ENCODE data around the gene SNN. TPM values are rescaled to one million over a fixed set of nuclear protein-coding genes. Genes with fewer than 3 reads are reported as not detected.

Gene SNN
- total RNA-seq, 1 donor from 2014 or later: 28.3 TPM

- no peak for ATAC-seq (ENCODE audit: poor library complexity)
- intact Hi-C loops (cut with DNase I): no loop called here
- no peak for DNase-seq
These were observed 6.7 kb downstream of the SNN start for GRCh38 chr16:11674818-11675560.

- DNase-seq: peak; percentile 64
- intact Hi-C loops (cut with DNase I): no loop called here
- peak; percentile 38 for ATAC-seq (ENCODE audit: poor library complexity)
These were observed 7.6 kb downstream of the SNN start for GRCh38 chr16:11675561-11676511.

DNA sequence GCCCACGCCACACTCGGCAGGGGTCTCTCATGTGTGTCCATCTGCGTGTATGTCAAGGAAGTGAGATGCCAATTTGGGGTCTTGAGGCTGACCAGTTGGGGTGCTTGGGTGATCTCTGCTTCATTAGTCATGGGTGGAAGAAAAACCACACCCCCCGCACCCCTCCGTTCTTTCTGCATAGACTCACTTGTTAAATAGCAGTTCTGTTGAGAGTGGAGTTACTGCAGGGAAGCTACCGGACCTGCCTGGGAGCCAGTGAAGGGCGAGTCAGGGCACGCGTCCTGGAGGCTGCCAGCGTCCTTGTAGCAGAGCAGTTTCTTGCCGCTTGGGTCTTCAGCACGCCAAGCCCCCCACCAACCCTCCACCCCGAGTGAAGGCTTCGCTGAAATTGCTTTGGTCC is 8.5 kb downstream of the SNN start:
- ATAC-seq (ENCODE audit: poor library complexity) (no peak), DNase-seq (no peak)
- intact Hi-C loops (cut with DNase I): no loop called here

DNA sequence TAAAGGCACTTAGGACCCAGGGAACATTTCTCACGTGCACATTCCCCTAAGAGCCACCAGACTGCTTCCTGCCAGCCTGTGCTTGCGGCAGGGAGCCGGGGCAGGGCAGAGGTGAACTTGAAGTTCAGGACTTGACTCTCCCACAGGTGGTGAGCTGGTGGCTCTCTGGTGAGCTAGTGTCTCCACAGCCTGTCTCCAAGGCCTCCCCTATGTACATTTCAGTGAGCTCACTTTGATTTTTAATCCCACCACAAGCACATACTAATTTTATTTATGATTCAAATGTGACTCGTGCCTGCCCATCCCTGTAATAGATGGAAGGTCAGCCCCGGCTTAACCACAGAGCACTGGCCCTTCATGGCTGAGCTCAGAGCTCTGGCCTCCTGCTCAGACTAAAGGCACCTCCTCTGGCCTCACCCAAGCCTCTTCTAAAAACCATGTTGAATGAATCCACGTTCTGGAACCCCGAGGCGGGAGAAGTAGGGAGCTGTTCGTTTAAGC is 9.2 kb downstream of the SNN start:
- intact Hi-C loops (cut with DNase I): no loop called here
- ATAC-seq (ENCODE audit: poor library complexity) (peak; percentile 10), DNase-seq (no peak)

DNA sequence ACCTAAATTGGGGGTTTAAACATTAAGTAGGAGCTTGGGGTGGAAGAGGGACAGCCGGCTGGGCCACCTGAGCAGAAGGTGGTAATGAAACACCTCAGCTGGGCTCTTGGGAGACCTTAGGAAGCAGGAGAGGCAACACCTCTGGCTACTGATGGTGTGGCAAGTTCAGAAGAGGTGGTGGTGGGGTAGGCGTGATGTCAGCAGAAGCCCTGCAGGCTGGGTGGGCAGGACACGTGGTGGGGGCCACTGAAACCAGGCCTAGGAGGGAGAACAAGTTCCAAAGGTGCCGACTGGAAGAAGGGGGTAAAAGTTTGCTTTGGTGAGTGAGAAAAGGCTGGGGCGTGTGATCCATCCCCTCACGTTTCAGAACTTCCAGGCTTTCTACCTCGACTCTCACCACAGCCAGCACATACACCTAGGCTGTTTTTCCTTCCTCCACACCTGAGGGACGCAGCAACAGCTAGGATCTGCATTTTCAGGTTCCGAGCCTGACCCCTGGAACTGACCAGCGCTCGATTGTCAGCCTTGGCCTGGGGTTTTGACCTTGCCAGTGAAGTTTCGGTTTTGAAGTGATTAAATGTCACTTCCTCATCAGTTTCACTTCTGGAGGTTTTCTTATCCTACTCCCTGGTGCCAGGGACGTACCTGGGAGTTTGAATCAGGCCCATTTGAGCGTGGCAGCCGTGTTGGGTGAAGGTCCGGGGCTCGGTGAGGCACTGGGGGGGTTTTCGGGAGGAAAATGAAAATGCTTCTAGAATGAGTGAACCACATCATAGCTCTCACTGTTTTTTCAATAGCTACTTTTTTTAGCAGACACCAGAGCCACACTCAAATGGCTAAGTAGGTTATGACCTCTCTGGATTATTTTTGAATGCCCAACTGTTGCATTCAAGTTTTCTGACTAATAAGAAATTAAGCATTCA is 10.0 kb downstream of the SNN start:
- ATAC-seq (ENCODE audit: poor library complexity) (no peak), DNase-seq (no peak)
- intact Hi-C loops (cut with DNase I): no loop called here

DNA sequence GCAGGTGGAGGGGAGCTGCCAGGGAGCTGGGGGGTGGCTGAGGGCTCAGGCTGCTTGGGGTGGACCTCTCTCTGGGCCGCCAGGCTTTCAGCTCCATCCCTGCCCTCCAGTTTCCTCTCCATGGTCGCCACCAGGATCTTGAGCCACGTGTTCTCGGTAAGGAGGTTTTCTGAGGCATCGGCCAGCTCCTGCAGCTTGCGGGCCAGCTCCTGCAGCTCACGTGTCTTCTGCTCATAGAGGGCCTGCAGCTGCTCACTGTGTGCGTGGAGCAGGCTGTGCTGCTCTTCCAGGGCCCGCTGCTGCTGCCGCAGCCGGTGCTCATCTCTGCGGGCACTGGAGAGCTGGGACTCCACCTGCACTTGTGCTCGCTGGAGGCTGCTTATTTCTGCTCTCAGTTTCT is 11.0 kb downstream of the SNN start:
- DNase-seq (no peak), ATAC-seq (ENCODE audit: poor library complexity) (no peak)
- intact Hi-C loops (cut with DNase I): no loop called here

DNA sequence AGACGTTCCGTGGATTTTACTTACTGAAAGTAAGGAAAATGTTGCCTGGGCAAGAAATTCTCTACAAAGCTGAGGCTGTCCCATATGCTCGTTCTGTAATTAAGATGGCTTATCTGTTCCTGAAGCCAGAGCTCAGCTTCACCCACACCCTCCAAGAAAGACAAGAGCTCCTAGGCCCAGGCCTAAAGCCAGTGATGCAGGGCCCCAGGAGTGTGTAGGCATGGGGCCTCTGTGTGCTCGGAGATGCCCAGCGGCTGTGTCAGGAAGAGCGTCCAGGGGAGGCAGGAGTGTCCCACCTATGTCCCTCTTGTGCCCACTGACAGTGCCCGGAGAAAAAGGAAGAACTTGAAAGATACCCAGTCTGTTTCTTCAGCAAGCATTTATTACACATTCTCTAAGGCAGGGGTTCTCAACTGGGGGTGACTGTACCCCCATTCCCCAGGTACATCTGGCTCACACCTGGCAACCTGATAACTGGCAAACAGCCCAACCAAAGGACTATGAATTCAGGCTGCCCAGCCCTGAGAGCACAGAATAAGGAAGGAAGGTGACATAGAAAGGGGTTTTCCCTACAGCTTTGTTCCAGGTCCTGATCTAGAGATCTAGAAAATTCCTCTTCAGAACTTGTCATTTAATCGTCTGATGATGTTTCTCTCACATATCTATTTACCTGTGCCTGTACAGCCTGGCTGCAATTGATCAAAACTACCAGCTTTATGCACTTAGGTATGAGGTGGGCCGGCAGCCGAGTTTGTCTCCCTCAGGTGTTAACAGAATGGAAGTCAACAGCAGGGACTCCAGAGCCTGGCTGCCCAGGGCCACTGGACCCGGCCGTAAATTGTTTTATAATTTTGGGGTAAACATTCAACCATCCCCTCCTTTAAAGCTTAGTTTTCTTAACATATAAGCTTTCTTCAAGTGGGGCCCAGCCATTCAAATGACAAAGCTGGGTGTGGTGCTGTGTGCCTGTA is 12.0 kb downstream of the SNN start:
- ATAC-seq (ENCODE audit: poor library complexity): no peak
- DNase-seq: no peak
- intact Hi-C loops (cut with DNase I): no loop called here

DNA sequence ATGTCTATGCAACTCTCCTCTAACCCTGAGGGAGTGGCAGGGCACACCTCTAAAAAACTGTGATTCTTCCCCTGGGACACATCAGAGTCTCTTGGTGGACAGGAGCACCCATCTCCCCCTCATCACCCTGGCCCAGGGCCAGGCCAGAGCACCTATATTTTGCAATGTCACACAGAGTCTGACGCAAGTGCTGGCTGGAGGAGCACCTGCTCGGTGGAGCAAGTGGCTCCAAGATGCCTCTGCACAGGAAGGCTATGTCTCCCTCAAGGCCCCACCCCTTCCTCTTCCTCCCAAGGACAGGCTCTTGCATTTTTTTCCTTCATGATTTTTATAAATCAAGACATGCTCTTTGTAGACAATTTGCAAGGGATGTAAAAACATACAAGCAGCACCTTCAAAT is 13.3 kb downstream of the SNN start:
- no peak for DNase-seq
- ATAC-seq (ENCODE audit: poor library complexity): no peak
- intact Hi-C loops (cut with DNase I): no loop called here

GRCh38 chr16:11681976-11682654 is 13.9 kb downstream of the SNN start:
- intact Hi-C loops (cut with DNase I): no loop called here
- DNase-seq (no peak), ATAC-seq (ENCODE audit: poor library complexity) (no peak)

DNA sequence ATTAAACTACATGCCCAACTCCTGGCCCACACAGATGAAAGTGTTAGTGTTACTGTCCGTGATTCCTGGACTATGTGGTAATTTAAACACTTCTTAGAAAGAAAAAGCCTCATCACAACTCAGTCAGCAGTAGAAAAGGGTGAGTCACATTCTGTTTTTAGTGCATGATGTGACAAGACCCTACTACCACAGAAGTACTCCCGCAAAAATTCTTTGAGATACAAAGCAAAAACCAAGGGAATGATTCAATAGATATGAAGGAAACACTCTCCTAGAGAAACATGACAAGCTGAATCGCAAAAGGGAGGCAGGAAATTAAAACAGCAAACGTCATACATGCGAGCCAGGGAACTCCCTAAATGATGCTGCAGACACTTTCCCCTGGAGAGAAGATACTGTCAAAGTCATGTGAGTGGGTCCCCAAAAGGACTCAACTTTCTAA is 14.4 kb downstream of the SNN start:
- DNase-seq (no peak), ATAC-seq (ENCODE audit: poor library complexity) (no peak)
- intact Hi-C loops (cut with DNase I): no loop called here

- intact Hi-C loops (cut with DNase I): no loop called here
- DNase-seq: no peak
- ATAC-seq (ENCODE audit: poor library complexity): no peak
These were observed 14.9 kb downstream of the SNN start for GRCh38 chr16:11683145-11683544.

DNA sequence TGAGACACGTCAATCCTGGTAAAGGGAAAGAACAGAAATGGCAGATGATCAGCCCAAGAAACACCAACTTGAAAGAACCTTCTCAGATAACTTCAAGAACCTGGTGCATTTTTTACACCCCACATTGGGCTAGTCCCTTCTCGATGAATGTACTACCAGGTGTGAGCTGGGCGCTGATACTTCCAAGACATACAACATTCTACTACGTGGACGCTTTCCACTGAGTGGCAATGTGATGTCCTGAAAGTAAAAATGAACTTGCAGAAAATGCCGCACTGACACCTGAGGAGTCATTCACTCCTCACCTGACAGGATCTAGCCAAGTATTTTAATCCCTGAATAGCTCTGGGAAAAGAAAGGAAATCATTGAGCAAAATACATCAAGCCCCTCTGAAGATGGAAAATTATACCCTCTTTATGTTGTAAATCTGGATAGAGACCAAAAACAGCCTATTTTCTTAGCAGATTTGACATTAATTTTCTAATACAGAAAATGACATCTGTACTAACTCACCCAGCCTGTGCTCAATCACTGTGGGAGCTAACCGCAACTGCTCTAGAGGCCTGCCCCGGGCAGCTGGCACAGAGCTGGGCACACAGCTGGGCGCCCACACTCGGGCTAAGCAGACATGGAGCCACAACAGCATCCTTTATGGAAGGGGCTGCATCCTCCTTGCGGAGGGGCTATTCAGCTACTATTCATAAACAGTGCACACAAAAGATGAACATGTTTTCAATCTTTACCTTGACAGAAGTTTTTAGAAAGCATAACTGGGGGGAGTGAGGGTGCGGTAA is 16.2 kb downstream of the SNN start:
- intact Hi-C loops (cut with DNase I): no loop called here
- ATAC-seq (ENCODE audit: poor library complexity) (no peak), DNase-seq (no peak)

DNA sequence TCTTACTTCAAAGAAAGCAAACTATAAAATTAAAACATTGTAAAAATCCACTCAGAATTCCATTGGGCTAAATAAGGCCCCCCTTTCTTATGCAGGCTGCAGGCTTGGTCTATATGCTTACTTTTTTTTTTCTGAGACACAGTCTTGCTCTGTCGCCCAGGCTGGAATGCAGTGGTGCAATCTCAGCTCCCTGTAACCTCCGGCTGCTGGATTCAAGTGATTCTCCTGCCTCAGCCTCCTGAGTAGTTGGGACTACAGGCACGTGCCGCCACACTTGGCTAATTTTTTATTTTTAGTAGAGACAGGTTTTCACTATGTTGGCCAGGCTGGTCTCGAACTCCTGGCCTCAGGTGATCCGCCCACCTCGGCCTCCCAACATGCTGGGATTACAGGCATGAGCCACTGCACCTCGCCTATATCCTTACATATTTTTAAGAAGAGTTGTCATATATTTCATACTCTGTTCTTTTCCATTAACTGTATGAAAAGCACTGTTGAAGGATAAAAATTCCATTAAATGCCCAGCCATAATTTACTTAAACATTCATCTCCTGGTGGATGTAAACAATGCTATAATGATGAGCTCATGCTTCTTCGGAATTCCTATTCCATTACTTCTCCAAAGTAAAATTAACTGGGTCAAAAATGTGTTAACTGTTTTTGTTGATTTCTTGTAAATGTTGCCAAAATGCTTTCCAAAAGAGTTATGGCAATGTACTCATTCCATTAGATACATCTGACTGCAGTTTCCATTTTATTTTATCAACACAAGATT is 17.8 kb downstream of the SNN start:
- DNase-seq (no peak), ATAC-seq (ENCODE audit: poor library complexity) (no peak)
- intact Hi-C loops (cut with DNase I): no loop called here

DNA sequence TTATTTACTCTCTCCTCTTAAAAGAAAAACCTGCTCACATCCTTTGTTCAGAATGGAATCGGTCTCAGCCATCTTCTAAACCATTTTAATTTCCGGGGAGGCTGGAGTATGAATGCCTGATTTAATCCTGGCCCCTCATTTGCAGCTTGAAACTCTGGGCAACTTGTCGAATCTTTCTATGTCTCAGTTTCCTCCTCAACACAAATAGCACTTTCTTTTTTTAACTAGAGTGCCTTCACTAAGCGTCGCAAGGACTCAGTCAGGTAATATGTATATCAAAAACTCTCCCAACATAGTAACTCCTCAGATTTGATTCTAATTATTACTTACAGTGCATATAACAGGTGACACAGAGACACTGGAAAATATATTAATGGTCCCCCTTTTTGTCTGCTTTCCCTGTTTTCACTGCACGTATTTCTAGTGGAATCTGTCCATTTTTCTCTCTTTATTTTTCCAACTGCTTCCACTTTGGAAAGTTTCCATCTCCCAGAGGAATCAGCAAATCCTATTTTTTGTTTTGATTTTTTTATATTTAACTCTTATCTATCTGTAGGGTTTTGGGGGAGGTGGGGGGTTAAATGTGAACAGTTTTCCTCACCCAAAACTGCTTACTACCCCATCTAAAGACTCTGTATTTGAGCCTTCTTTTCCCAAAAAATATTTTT is 18.6 kb downstream of the SNN start:
- ATAC-seq (ENCODE audit: poor library complexity) (no peak), DNase-seq (no peak)
- intact Hi-C loops (cut with DNase I): no loop called here

Data from Right ventricle myocardium superior (tissue), 1 donor.